Astrocyte of the cerebellum (primary cell): Measurements from ENCODE around the gene GRIP1.

ENCODE experiments used
- DNase-seq: peaks from one replicate; pipeline ENCODE4 v3.0.0-alpha.2; 2011; ENCODE audit warnings: low read depth
- H3K4me3 ChIP-seq: 2 replicates; pipeline ENCODE4 v1.5.1; 2011; ENCODE audit warnings: mild to moderate bottlenecking, low read depth, low read length, moderate library complexity
- in situ Hi-C: cut with HindIII; loops from 2 replicates; pipeline ENCODE4 v1.10.0; 2017; ENCODE audit warnings: low sequenced_read_pairs
- TF ChIP-seq, protein P1 (sequence below): IDR thresholded peaks from 2 replicates; pipeline ENCODE4 v1.5.1; 2012; ENCODE audit warnings: low read length, low read depth, moderate library complexity, mild to moderate bottlenecking; ENCODE audit errors: missing control alignments

The GRIP1 gene

DNA sequence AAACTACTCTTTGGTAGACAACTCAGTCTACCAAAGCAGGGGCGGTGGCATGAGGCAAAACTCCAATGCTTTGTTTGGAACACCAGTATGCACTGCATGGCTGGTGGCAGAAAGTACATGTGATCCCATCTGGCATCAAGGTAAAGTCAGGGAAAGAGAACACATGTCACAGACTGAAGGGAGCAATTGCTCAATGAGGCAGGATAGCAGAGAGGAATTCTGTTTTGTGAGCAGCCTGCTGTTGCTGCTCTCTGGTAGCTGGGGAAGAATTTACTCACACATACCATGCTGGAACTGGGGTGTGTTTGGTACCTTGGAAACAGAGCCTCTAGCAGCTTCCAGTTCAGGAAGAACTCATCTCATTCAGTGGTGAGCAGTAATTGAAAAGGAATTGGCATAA lies 291.8 kb downstream of the GRIP1 start:
- TF ChIP-seq, protein P1, sequence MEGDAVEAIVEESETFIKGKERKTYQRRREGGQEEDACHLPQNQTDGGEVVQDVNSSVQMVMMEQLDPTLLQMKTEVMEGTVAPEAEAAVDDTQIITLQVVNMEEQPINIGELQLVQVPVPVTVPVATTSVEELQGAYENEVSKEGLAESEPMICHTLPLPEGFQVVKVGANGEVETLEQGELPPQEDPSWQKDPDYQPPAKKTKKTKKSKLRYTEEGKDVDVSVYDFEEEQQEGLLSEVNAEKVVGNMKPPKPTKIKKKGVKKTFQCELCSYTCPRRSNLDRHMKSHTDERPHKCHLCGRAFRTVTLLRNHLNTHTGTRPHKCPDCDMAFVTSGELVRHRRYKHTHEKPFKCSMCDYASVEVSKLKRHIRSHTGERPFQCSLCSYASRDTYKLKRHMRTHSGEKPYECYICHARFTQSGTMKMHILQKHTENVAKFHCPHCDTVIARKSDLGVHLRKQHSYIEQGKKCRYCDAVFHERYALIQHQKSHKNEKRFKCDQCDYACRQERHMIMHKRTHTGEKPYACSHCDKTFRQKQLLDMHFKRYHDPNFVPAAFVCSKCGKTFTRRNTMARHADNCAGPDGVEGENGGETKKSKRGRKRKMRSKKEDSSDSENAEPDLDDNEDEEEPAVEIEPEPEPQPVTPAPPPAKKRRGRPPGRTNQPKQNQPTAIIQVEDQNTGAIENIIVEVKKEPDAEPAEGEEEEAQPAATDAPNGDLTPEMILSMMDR: no peak
- in situ Hi-C loops: no loop called here
- no peak for DNase-seq
- H3K4me3 ChIP-seq: no peak overlapping the region

- in situ Hi-C loops: no loop called here
- DNase-seq: no peak
- TF ChIP-seq, protein P1: no peak
- H3K4me3 ChIP-seq: no peak overlapping the region
Observed at GRCh38 chr12:66380769-66381535, 297.9 kb downstream of the GRIP1 start.

GRCh38 chr12:66379616-66380015 lies 299.3 kb downstream of the GRIP1 start:
- DNase-seq: no peak
- in situ Hi-C loops: no loop called here
- TF ChIP-seq, protein P1: no peak
- H3K4me3 ChIP-seq: no peak overlapping the region

GRCh38 chr12:66375560-66375959 lies 303.3 kb downstream of the GRIP1 start:
- TF ChIP-seq, protein P1: no peak
- H3K4me3 ChIP-seq: no peak overlapping the region
- in situ Hi-C loops: no loop called here
- DNase-seq: no peak

- TF ChIP-seq, protein P1: no peak
- DNase-seq: no peak
- in situ Hi-C loops: no loop called here
- H3K4me3 ChIP-seq: no peak overlapping the region
Observed at GRCh38 chr12:66371982-66372381, 306.9 kb downstream of the GRIP1 start.

DNA sequence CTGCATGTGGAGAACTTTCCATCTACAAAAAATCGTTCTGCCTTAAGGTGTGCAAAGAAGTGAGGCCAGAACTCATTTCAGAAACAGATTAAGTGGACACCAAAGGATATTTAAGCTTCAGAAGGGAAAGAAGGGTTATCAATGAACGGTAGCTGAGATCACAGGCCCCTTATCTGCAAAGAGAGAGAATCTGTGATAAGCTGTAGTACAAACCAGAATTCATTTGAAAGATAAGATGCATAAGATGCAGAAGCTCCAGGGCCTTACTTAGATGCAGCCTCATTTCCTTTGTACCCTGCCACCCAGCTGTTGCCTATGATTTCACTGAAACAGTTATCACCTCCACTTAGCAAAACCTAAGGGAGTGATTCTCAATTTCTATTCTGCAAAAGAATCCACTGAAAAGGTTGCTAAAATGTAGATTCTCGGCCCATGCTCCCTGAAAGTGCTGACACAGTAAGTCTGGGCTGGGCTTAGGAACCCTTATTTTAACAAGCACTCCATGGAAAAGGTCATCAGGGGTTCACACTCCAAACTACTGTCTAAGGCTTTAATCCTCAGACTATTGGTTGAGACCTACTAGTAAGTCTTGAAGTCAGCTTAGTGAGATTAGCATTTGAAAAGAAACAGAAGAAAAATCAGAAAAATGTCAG lies 311.7 kb downstream of the GRIP1 start:
- in situ Hi-C loops: no loop called here

More for the DNA sequence above, 311.7 kb downstream of the GRIP1 start:
- no peak for DNase-seq
- TF ChIP-seq, protein P1: no peak
- H3K4me3 ChIP-seq: no peak overlapping the region
